Gastrocnemius medialis (tissue), 4 donors: ENCODE results near the gene HIPK4. TPM values are rescaled to one million over a fixed set of nuclear protein-coding genes. Genes with fewer than 3 reads are reported as not detected.

Source experiments
- ATAC-seq, 2 donors: fragments of 150-250 bp; one replicate each; pipeline ENCODE4 v1.9.1; 2016
- DNase-seq, 2 donors: peaks; one replicate each; pipeline ENCODE4 v3.0.0-alpha.2; 2019
- H3K27ac ChIP-seq, 4 donors: fragments of 200-600 bp; sonication (generic); 1 replicate in 1 of 4; 2 replicates in 3 of 4; pipeline ENCODE4 v1.5.1; 2016 to 2018; ENCODE audit warnings: mild to moderate bottlenecking in 2 of 4, moderate library complexity in 1 of 4
- H3K27me3 ChIP-seq, 3 donors: fragments of 200-600 bp; sonication (generic) in 2 of 3; 1 replicate in 1 of 3; 2 replicates in 2 of 3; pipeline versions ENCODE4 v1.5.1 to v1.6.0; 2016 to 2019; ENCODE audit warnings: mild to moderate bottlenecking in 1 of 3, moderate library complexity in 1 of 3
- H3K36me3 ChIP-seq, 2 donors: fragments of 200-600 bp; sonication (generic) in 1 of 2; one replicate each; pipeline ENCODE4 v1.5.1; 2017 to 2018
- H3K4me1 ChIP-seq, 2 donors: fragments of 200-600 bp; sonication (generic) in 1 of 2; one replicate each; pipeline ENCODE4 v1.5.1; 2016 to 2017; ENCODE audit warnings: mild to moderate bottlenecking in 2 of 2
- H3K4me3 ChIP-seq, 4 donors: fragments of 200-600 bp; sonication (generic) in 3 of 4; 1 replicate in 1 of 4; 2 replicates in 3 of 4; pipeline ENCODE4 v1.5.1; 2016 to 2019; ENCODE audit warnings: mild to moderate bottlenecking in 2 of 4
- H3K9me3 ChIP-seq, 3 donors: fragments of 200-600 bp; sonication (generic) in 2 of 3; 1 replicate in 1 of 3; 2 replicates in 2 of 3; pipeline ENCODE4 v1.5.1; 2016 to 2019
- CTCF ChIP-seq, 5 experiments: fragments of 450-650 bp in 3 of 5; fragments of 200-600 bp in 2 of 5; sonication (generic) in 2 of 5; IDR thresholded peaks in 4 of 5; conservative IDR thresholded peaks in 1 of 5; 1 replicate in 4 of 5; 2 replicates in 1 of 5; pipeline ENCODE4 v1.5.1; 2016 to 2019; ENCODE audit warnings: antibody characterized with exemption in 5 of 5, mild to moderate bottlenecking in 3 of 5, moderate library complexity in 3 of 5
- POLR2A ChIP-seq, 2 donors: fragments of 450-650 bp; IDR thresholded peaks; one replicate each; pipeline ENCODE4 v1.6.1; 2017; ENCODE audit warnings: antibody characterized with exemption in 2 of 2, mild to moderate bottlenecking in 2 of 2, moderate library complexity in 2 of 2
- in situ Hi-C, 4 donors: fragments of 200-750 bp; cut with MboI; loops; one replicate each; pipeline versions ENCODE4 v1.15.0 to v1.8.0; 2017; ENCODE audit warnings: low sequenced_read_pairs in 4 of 4
- intact Hi-C: fragments of 100-400 bp; cut with DNase I; formaldehyde crosslinking; loops from one replicate; pipeline ENCODE4 v1.15.1; 2023; ENCODE audit warnings: low total_unique reads
- total RNA-seq, 4 donors: library from RNA; depleted of rRNA; stranded (reverse); fragments of >200 nt; gene quantifications; one replicate each; pipeline versions ENCODE4 v1.1.0 to v1.2.3, GENCODE V29; 2016

Gene HIPK4
- total RNA-seq, 4 donors from 2014 or later, result 0.20 to 0.39 TPM; not detected in 2

- intact Hi-C loops (loop anchor here (5.0 to 10.0 kb wide), 3 partner anchors 73 to 1016 kb away; partner anchors contain the start of genes C19orf47, COQ8B, ITPKC and PLD3), in situ Hi-C loops (no loop called here)
- TF ChIP-seq CTCF (IDR thresholded peaks at IDR 0.05 in 4 of 5, conservative IDR thresholded peaks at IDR 0.05 in 1 of 5) (no peak), POLR2A (IDR thresholded peaks at IDR 0.05) (no peak)
- Histone ChIP-seq H3K4me1 (peaks cover 45% of the 10 kb centered on the region in 2 donors), H3K27ac (peak overlapping the region; percentile 98 to 100 (median 99)), H3K36me3 (peaks cover 0 to 13% of the 10 kb centered on the region in 2 donors), H3K9me3 (no peaks in the 10 kb centered on the region), H3K4me3 (peak overlapping the region; percentile 81 to 93 (median 88)), H3K27me3 (no peaks in the 10 kb centered on the region)
- no peak for DNase-seq
- ATAC-seq, result no peak
Observed at GRCh38 chr19:40420451-40420765, 30.4 kb upstream of the HIPK4 start.

GRCh38 chr19:40419780-40420179 lies 29.8 kb upstream of the HIPK4 start:
- Histone ChIP-seq H3K4me3 (no peak overlapping the region), H3K27ac (peak overlapping the region; percentile 98 to 100 (median 99)), H3K4me1 (peaks cover 45 to 47% of the 10 kb centered on the region in 2 donors), H3K27me3 (no peaks in the 10 kb centered on the region), H3K9me3 (no peaks in the 10 kb centered on the region), H3K36me3 (peaks cover 0 to 13% of the 10 kb centered on the region in 2 donors)
- in situ Hi-C loops (loop anchor here in 1 of 4 donors (10.0 kb wide), 1 partner anchor 45 kb away; the partner anchor contains the start of genes BLVRB and SPTBN4), intact Hi-C loops (loop anchor here (5.0 to 10.0 kb wide), 3 partner anchors 72 to 1015 kb away; partner anchors contain the start of genes C19orf47, COQ8B, ITPKC and PLD3)
- ATAC-seq (no peak), DNase-seq (no peak)
- TF ChIP-seq POLR2A (IDR thresholded peaks at IDR 0.05) (no peak), CTCF (IDR thresholded peaks at IDR 0.05 in 4 of 5, conservative IDR thresholded peaks at IDR 0.05 in 1 of 5) (no peak)

- in situ Hi-C loops (loop anchor here in 1 of 4 donors (10.0 kb wide), 1 partner anchor 46 kb away; the partner anchor contains the start of genes BLVRB and SPTBN4), intact Hi-C loops (no loop called here)
- Histone ChIP-seq H3K4me1 (peaks cover 39 to 44% of the 10 kb centered on the region in 2 donors), H3K4me3 (no peak overlapping the region), H3K36me3 (peaks cover 0 to 13% of the 10 kb centered on the region in 2 donors), H3K27ac (peak overlapping the region; percentile 98 to 100 (median 99)), H3K9me3 (no peaks in the 10 kb centered on the region), H3K27me3 (no peaks in the 10 kb centered on the region)
- no peak for ATAC-seq
- no peak for TF ChIP-seq CTCF (IDR thresholded peaks at IDR 0.05 in 4 of 5, conservative IDR thresholded peaks at IDR 0.05 in 1 of 5)
- DNase-seq, result no peak
Observed at GRCh38 chr19:40419066-40419612, 29.2 kb upstream of the HIPK4 start.

- H3K4me3 ChIP-seq, result no peak overlapping the region
- H3K4me1 ChIP-seq, result peaks cover 28 to 38% of the 10 kb centered on the region in 2 donors
- in situ Hi-C loops, result loop anchor here in 1 of 4 donors (10.0 kb wide), 1 partner anchor 47 kb away; the partner anchor contains the start of genes BLVRB and SPTBN4
- peaks cover 0 to 9% of the 10 kb centered on the region in 2 donors for H3K36me3 ChIP-seq
- ATAC-seq, result no peak
- no peak for DNase-seq
- H3K27ac ChIP-seq, result peak overlapping the region; percentile 75 to 100 (median 94)
- no peaks in the 10 kb centered on the region for H3K27me3 ChIP-seq
- no peaks in the 10 kb centered on the region for H3K9me3 ChIP-seq
- no peak for TF ChIP-seq POLR2A (IDR thresholded peaks at IDR 0.05)
- TF ChIP-seq CTCF (IDR thresholded peaks at IDR 0.05 in 4 of 5, conservative IDR thresholded peaks at IDR 0.05 in 1 of 5), result no peak
- intact Hi-C loops, result no loop called here
Observed at GRCh38 chr19:40418040-40418439, 28.1 kb upstream of the HIPK4 start.
